ENCODE measurements around the gene SNX4. TPM values are rescaled to one million over a fixed set of nuclear protein-coding genes. Genes with fewer than 3 reads are reported as not detected.
"Not testable (repeated sequence)": the region's sequence is repeated elsewhere in the genome, so short reads cannot be mapped to it uniquely, and the experiment has no call there.

SNX4 gene
- total RNA-seq, 1 donor from 2014 or later = 34.3 TPM

- DNase-seq (ENCODE audit: low read depth in 2 of 2) = no peak
Observed at GRCh38 chr3:125462722-125463299, 57.2 kb downstream of the SNX4 start.

DNA sequence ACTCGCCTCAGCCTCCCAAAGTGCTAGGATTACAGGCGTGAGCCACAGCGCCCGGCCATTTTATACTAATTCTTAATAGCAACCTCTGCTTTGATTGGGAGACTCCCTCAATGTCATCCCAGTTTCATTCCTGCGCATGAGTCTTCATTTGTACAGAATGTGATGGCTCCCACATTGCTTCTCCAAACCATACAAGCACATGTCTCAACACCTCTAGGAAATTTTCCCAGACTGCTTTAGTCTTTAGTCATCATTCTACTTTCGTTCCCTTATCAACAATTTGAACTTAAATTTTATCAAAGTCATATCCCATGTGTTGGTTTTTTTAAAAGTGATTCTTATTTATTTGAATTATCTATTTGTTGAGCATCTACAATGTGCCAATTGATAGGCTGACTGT is 58.1 kb downstream of the SNX4 start:
- no peak for DNase-seq (ENCODE audit: low read depth in 2 of 2)

- no peak for DNase-seq (ENCODE audit: low read depth in 2 of 2)
Observed at GRCh38 chr3:125460233-125460632, 59.8 kb downstream of the SNX4 start.

- DNase-seq (ENCODE audit: low read depth in 2 of 2) = no peak
Observed at GRCh38 chr3:125443923-125444322, 76.1 kb downstream of the SNX4 start.

DNA sequence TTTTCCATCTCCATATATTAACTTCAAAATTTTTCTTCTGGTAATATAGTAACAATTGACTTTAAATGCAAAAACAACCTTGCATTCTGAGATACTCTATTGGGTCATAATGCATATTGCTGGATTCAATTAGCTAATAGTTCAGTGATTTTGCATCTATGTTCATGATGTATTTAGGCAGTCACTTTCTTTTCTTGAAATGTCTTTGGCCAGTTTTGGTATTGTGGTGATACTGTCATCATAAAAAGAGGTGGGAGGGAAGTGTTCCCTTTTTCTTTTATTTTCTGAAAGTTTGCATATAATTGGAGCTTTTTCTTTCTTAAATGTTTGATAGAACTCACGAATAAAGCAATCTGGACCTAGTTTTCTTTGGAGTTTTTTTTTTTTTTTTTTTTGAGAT is 77.5 kb downstream of the SNX4 start:
- DNase-seq (ENCODE audit: low read depth in 2 of 2) = no peak

GRCh38 chr3:125440970-125441369 is 79.0 kb downstream of the SNX4 start:
- DNase-seq (ENCODE audit: low read depth in 2 of 2) = no peak

DNA sequence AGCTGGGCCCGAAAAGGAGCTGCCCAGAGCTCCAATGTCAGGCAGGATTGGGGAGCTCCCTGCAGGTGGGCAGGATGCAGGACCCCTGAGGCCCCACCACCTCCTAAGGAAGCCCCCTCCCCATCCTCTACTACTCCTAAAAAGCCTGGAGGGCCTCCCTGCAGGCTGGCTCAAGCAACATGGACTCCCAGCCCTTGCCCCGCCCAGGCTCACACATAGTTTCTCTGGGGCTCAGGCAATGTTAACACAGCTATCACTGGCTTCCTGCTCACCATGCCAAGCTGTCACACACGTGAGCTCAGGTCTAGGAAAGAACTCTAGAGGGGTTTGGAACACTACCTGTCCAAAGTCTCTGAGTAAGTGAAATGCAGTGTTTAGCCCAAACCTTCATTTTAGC is 79.4 kb downstream of the SNX4 start:
- DNase-seq (ENCODE audit: low read depth in 2 of 2) = no peak

DNA sequence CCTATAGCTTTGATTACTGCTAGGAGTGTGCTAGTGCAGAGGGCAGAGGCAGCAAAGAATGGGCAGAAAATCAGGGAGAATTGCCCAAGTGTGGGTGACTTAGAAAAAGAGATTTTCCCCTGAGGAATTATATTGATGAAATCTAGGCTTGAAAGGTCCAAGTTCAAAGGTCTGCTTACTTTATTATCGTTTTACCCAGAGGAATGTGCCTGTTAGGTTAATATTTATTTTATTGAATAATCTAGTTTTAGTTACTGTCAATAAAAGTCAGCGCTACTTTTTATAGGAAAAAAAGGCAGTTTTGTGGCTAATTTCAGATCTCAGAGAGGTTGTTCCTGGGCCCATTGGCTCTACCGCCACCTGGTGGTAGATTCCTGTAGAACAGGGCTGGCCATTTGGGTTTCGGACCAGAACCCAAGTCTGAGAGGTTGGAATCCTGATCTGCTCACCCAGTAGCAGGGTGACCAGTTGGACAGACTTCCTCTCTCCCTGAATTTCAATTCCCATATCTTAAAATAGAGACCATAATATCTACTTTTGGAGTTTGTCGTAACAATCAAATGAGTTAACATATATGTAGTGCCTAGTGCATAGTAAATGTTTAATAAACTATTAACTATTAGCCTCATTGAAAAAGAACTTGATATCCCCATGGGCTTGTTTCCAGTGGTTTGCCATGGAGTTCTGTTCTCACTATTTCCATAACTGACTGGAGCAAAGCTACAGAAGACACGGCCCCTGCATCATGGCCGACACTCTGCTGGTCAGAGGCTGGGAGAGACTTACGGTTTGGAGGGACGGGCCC is 82.2 kb downstream of the SNX4 start:
- peak; percentile 7 to 46 for DNase-seq (ENCODE audit: low read depth in 2 of 2)

DNA sequence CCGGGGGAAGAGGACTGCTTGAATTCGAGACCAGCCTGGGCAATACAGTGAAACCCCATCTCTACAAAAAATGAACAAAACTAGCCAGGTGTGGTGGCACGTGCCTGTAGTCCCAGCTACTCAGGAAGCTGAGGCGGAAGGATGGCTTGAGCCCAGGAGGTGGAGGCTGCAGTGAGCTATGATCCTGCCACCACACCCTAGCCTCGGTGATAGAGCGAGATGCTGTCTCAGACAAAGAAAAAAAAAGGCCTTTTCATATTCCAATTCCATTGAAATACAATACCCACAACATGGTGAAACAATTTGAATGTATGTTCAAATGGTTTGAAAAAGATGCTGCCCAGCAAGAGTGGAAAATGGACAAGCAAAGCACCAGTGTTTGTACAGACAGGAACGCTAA is 83.1 kb downstream of the SNX4 start:
- DNase-seq (ENCODE audit: low read depth in 2 of 2) = no peak

DNA sequence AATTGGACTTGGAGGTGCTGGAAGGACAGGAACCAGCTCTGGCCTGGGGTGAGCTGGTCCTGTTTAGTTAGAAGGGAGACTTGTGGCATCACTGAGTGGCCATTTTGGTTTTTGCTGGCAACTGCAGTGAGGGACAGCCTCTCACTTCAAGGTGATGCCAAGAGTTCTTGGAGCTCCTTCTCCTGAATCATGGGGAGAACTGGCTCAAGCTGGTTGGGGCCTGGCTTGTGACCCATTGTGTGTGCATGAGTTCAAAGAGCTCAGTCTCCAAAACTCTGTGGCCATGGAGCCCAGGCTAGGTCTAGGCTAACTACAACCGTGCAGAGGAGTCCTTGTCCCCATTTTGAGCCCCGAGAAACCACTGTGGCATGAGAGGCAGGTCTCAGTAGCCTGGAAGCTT is 84.8 kb downstream of the SNX4 start:
- DNase-seq (ENCODE audit: low read depth in 2 of 2) = no peak

GRCh38 chr3:125434582-125435011 is 85.4 kb downstream of the SNX4 start:
- DNase-seq (ENCODE audit: low read depth in 2 of 2) = no peak

- DNase-seq (ENCODE audit: low read depth in 2 of 2) = no peak
Observed at GRCh38 chr3:125433611-125434041, 86.4 kb downstream of the SNX4 start.

DNA sequence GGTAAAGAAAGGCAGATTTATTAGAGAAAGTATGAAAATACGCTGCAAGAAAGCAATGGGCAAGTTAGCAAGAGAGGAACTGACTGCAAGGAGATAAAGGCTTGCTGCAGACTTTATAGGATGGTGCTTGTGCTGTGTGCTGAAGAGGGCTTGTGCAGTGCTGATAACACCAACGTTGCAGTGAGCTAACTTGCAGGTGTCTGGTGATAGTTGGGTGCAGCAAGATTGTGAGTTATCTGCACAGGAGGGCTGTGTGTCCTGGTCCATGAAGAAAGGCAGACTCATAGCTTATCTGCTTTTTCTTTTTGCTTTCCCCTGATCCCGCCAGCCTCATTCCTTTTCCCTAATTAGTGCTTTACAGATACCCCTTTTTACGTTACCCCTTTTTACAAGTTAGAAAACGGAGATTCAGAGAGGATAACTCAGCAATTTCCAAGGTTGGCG is 86.9 kb downstream of the SNX4 start:
- no peak for DNase-seq (ENCODE audit: low read depth in 2 of 2)

GRCh38 chr3:125431912-125432790 is 87.9 kb downstream of the SNX4 start:
- DNase-seq (ENCODE audit: low read depth in 2 of 2) = no peak

- DNase-seq (ENCODE audit: low read depth in 2 of 2) = no peak
Observed at GRCh38 chr3:125431391-125431790, 88.6 kb downstream of the SNX4 start.

DNA sequence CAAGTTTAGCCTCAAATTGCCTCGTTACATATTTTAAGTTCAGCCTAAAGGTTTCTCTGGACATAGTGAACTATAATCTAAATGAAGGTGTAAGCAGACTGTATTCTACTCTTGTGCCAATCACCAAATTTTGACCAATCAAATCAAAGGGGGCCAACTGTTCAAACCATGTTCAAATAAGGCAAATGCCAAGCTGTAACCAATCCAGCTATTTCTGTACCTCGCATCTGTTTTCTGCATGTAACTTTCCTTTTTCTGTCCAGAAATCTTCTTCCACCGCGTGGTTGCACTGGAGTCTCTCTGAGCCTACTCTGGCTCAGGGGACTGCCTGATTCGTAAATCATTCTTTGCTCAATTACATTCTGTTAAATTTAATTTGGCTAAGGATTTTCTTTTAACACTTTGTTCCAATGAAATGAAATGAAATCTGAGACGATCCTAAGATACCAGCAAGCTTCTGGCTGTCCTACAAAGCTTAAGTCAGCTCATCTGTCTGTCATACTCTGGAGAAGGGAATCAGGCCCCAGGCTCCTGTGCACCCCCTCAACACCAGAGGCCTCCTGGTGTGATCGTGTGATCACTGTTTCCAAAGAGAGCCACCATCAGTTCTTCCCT is 91.7 kb downstream of the SNX4 start:
- no peak for DNase-seq (ENCODE audit: low read depth in 2 of 2)

- DNase-seq (ENCODE audit: low read depth in 2 of 2) = no peak
Observed at GRCh38 chr3:125418306-125418705, 101.7 kb downstream of the SNX4 start.

DNA sequence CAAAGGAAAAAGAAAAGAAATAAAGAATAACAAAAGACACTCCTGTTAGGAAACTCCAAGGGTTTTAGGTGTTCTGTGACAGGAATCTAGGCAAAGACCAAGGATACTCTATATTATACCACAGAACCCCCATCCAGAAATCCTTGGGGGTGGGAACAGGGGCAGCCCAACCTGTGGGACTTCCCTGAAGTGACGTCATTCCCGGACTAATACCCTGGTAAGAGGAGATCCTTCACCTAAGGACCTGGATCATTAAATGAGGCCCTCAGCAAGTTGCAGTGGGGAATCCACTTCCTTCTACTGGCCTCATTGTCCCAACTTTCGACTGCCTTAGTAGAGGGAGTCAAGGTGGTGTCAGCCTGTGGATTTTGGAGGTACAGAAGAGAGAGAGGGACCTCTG is 103.8 kb downstream of the SNX4 start:
- no peak for DNase-seq (ENCODE audit: low read depth in 2 of 2)

DNA sequence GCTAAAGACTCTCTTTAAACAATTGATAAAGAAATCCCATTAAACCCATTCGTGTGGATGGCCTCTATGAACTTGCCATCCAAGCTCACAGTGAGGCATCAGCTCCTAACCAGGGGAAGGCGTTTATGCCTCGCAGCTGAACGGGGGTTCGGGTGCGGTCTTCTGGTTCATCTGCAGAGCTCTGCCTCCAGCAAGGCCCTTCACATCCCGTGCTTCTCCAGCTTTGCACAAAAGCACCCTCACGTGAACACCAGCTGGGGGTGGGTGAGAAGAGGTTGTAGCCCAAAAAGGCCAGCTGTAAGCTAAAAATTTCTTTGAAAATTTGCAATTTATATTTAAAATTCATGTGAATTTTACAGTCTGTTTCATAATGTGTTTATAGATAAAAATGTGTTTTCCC is 105.3 kb downstream of the SNX4 start:
- DNase-seq (ENCODE audit: low read depth in 2 of 2) = no peak

- DNase-seq (ENCODE audit: low read depth in 2 of 2) = no peak
Observed at GRCh38 chr3:125410922-125411321, 109.1 kb downstream of the SNX4 start.

DNA sequence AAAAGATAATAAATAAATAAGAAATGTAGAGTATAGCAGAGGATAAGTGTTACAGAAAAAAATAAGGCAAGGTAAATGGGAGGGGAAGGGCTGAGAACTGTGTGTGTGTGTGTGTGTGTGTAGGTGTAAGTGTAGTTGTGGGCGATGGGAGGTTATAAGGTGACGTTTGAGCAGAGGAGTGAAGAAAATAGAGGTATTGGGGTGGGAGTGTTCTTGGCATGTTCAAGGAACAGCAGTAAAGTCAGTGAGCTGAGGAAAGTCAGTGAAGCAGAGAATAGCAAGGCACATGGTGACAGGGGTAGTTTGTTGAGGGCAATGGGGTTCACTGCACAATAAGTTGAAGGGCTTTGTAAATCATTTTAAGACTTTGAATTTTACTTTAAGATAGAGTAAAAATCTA is 113.9 kb downstream of the SNX4 start:
- DNase-seq (ENCODE audit: low read depth in 2 of 2) = no peak

DNA sequence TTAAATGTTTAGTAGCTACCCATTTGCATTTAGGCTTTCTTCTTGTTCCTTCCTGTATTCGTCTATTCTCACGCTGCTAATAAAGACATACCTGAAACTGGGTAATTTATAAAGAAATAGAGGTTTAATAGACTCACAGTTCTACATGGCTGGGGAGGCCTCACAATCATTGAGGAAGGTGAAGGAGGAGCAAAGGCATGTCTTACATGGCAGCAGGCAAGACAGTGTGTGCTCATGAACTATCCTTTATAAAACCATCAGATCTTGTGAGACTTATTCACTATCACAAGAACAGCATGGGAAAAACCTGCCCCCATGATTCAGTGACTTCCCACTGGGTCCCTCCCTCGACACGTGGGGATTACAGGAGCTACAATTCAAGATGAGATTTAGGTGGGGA is 114.5 kb downstream of the SNX4 start:
- not testable (repeated sequence) for DNase-seq (ENCODE audit: low read depth in 2 of 2)
